H9 (cell line): ENCODE measurements around the gene BLTP3B. TPM values are rescaled to one million over a fixed set of nuclear protein-coding genes. Genes with fewer than 3 reads are reported as not detected.

ENCODE experiments used
- DNase-seq: peaks from one replicate; pipeline ENCODE4 v3.0.0-alpha.2; 2017
- H2AFZ ChIP-seq: one replicate; pipeline ENCODE4 v1.6.1; 2013; ENCODE audit warnings: mild to moderate bottlenecking, low read length, control low read depth, moderate library complexity
- H2AK5ac ChIP-seq: 2 replicates; pipeline ENCODE4 v1.6.1; 2013; ENCODE audit warnings: low read length, control low read depth, mixed read lengths; ENCODE audit not compliant: insufficient read length
- H2BK120ac ChIP-seq: one replicate; pipeline ENCODE4 v1.6.1; 2013; ENCODE audit warnings: low read depth, mild to moderate bottlenecking, low read length, control low read depth, inconsistent platforms; ENCODE audit not compliant: poor library complexity, severe bottlenecking
- H2BK12ac ChIP-seq: 2 replicates; pipeline ENCODE4 v1.6.1; 2013; ENCODE audit warnings: low read length, control low read depth, mixed read lengths, low read depth; ENCODE audit not compliant: insufficient read length
- H2BK15ac ChIP-seq: 2 replicates; pipeline ENCODE4 v1.6.1; 2013; ENCODE audit warnings: low read depth, low read length, control low read depth
- H2BK20ac ChIP-seq: one replicate; pipeline ENCODE4 v1.6.1; 2013; ENCODE audit warnings: low read depth, mild to moderate bottlenecking, low read length, control low read depth, inconsistent platforms; ENCODE audit not compliant: poor library complexity, severe bottlenecking
- H2BK5ac ChIP-seq: 2 replicates; pipeline ENCODE4 v1.6.1; 2013; ENCODE audit warnings: low read length, control low read depth, mixed read lengths; ENCODE audit not compliant: insufficient read length
- H3K14ac ChIP-seq: 2 replicates; pipeline ENCODE4 v1.6.1; 2013; ENCODE audit warnings: low read length, control low read depth; ENCODE audit not compliant: insufficient read depth
- H3K18ac ChIP-seq: 2 replicates; pipeline ENCODE4 v1.6.1; 2013; ENCODE audit warnings: low read depth, mild to moderate bottlenecking, mixed read lengths, low read length, control low read depth; ENCODE audit not compliant: insufficient read length
- H3K23ac ChIP-seq: 2 replicates; pipeline ENCODE4 v1.6.1; 2013; ENCODE audit warnings: low read length, control low read depth, mixed read lengths, low read depth; ENCODE audit not compliant: insufficient read length
- H3K23me2 ChIP-seq: 2 replicates; pipeline ENCODE4 v1.6.1; 2013; ENCODE audit warnings: low read depth, mild to moderate bottlenecking, mixed read lengths, low read length, control low read depth; ENCODE audit not compliant: insufficient read length, poor library complexity, severe bottlenecking
- H3K27ac ChIP-seq: 2 replicates; pipeline ENCODE4 v1.5.1; 2013; ENCODE audit warnings: low read length, control low read depth, mixed read lengths, low read depth; ENCODE audit not compliant: insufficient read length
- H3K27me3 ChIP-seq: 2 replicates; pipeline ENCODE4 v1.6.1; 2013; ENCODE audit warnings: low read length, control low read depth, inconsistent platforms; ENCODE audit not compliant: insufficient read depth
- H3K4ac ChIP-seq: 2 replicates; pipeline ENCODE4 v1.6.1; 2013; ENCODE audit warnings: low read depth, mild to moderate bottlenecking, control low read depth, inconsistent platforms, low read length, moderate library complexity
- H3K4me1 ChIP-seq: 2 replicates; pipeline ENCODE4 v1.6.1; 2013; ENCODE audit warnings: low read length, control low read depth, inconsistent platforms; ENCODE audit not compliant: insufficient read depth
- H3K4me2 ChIP-seq: 2 replicates; pipeline ENCODE4 v1.6.1; 2013; ENCODE audit warnings: low read length, control low read depth, mixed read lengths; ENCODE audit not compliant: insufficient read length, insufficient read depth
- H3K56ac ChIP-seq: 2 replicates; pipeline ENCODE4 v1.6.1; 2013; ENCODE audit warnings: low read depth, mild to moderate bottlenecking, mixed read lengths, low read length, control low read depth; ENCODE audit not compliant: insufficient read length
- H3K79me1 ChIP-seq: 2 replicates; pipeline ENCODE4 v1.6.1; 2013; ENCODE audit warnings: low read depth, mild to moderate bottlenecking, moderate library complexity, low read length, control low read depth, inconsistent platforms; ENCODE audit not compliant: insufficient read depth, poor library complexity, severe bottlenecking
- H3K79me2 ChIP-seq: 2 replicates; pipeline ENCODE4 v1.6.1; 2013; ENCODE audit warnings: low read length, control low read depth, inconsistent platforms; ENCODE audit not compliant: insufficient read depth
- H3K9ac ChIP-seq: 2 replicates; pipeline ENCODE4 v1.6.1; 2013; ENCODE audit warnings: low read length, control low read depth, mixed read lengths; ENCODE audit not compliant: insufficient read length; ENCODE audit errors: extremely low read depth
- H3K9me3 ChIP-seq: one replicate; pipeline ENCODE4 v1.6.1; 2013; ENCODE audit warnings: low read depth, low read length, inconsistent platforms; ENCODE audit not compliant: control insufficient read depth
- H3T11ph ChIP-seq: one replicate; pipeline ENCODE4 v1.6.1; 2013; ENCODE audit warnings: mild to moderate bottlenecking, low read length, control low read depth, inconsistent platforms
- H4K20me1 ChIP-seq: one replicate; pipeline ENCODE4 v1.6.1; 2013; ENCODE audit not compliant: control insufficient read depth, insufficient read length, insufficient read depth
- H4K5ac ChIP-seq: 2 replicates; pipeline ENCODE4 v1.6.1; 2013; ENCODE audit warnings: low read depth, mild to moderate bottlenecking, mixed read lengths, low read length, control low read depth; ENCODE audit not compliant: insufficient read length
- H4K8ac ChIP-seq: replicated peaks from 2 replicates; pipeline ENCODE4 v1.6.1; 2013; ENCODE audit warnings: low read length, control low read depth, mixed read lengths, low read depth; ENCODE audit not compliant: insufficient read length
- H4K91ac ChIP-seq: 2 replicates; pipeline ENCODE4 v1.6.1; 2013; ENCODE audit warnings: low read depth, mild to moderate bottlenecking, moderate library complexity, mixed read lengths, low read length, control low read depth; ENCODE audit not compliant: insufficient read length
- H3K27ac Mint-ChIP-seq, 3 experiments: 2 replicates in 2 of 3; 3 replicates in 1 of 3; pipeline ENCODE4 v1.8.0; 2020 to 2021; ENCODE audit warnings: mixed read lengths in 3 of 3, mild to moderate bottlenecking in 1 of 3, moderate library complexity in 1 of 3
- H3K27me3 Mint-ChIP-seq: 2 replicates; pipeline ENCODE4 v1.8.0; 2021; ENCODE audit warnings: low read depth, mild to moderate bottlenecking, moderate library complexity, mixed read lengths
- H3K36me3 Mint-ChIP-seq, 3 experiments: 2 replicates in 2 of 3; 3 replicates in 1 of 3; pipeline ENCODE4 v1.8.0; 2020 to 2021; ENCODE audit warnings: low read depth in 3 of 3, mixed read lengths in 3 of 3; ENCODE audit not compliant: insufficient read depth in 1 of 3
- H3K4me1 Mint-ChIP-seq, 2 experiments: 2 replicates each; pipeline ENCODE4 v1.8.0; 2020; ENCODE audit warnings: mixed read lengths in 2 of 2
- H3K4me3 Mint-ChIP-seq, 2 experiments: 2 replicates in 1 of 2; 3 replicates in 1 of 2; pipeline ENCODE4 v1.8.0; 2020 to 2021; ENCODE audit warnings: mild to moderate bottlenecking in 2 of 2, mixed read lengths in 2 of 2, moderate library complexity in 1 of 2
- H3K9me3 Mint-ChIP-seq, 2 experiments: 2 replicates in 1 of 2; 3 replicates in 1 of 2; pipeline ENCODE4 v1.8.0; 2020; ENCODE audit warnings: mild to moderate bottlenecking in 2 of 2, mixed read lengths in 2 of 2, moderate library complexity in 1 of 2
- WGBS: extraction: QIAGEN DNeasy Blood & Tissue Kit; methylation state at CpG from one replicate; pipeline ENCODE4 v1.1.7; 2013; ENCODE audit warnings: missing lambda C conversion rate, low lambda C conversion rate, mixed read lengths; ENCODE audit not compliant: insufficient read length; ENCODE audit errors: extremely low coverage; 5-methylcytosine and 5-hydroxymethylcytosine counted together
- total RNA-seq: library from RNA; stranded (reverse); gene quantifications from 2 replicates; pipeline ENCODE4 v1.2.1, GENCODE V29; 2021
- TF ChIP-seq, protein P1 (sequence below): fragments of 200-600 bp; sonication (generic); conservative IDR thresholded peaks from 3 replicates; pipeline ENCODE4 v1.8.0; 2021; ENCODE audit warnings: antibody characterized with exemption, mild to moderate bottlenecking

BLTP3B gene
- total RNA-seq, 1 experiment from 2014 or later: 20.7 TPM

DNA sequence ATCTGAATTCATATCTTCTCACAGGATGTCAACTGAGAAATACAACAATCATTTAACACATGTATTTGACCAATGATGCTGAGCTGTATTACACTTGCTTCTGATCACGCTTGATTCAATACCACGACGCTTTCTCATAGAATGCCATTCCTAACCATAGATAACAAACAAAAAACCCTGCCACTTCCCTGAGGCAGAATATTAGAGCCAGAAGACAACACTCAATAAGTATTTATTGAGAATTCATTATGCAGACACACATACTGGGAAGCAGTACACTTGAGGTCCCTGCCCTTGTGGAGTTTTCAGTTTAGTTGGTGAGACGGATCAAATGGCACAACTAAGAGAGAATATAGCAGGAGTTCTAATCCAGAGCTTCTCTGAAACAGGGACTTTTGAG is 32.4 kb downstream of the BLTP3B start:
- H3K4ac ChIP-seq: no peak overlapping the region
- Mint-ChIP-seq H3K27ac (peak overlapping the region in 1 of 3 experiments; percentile 69; a peak in 2 of 7 replicates), H3K4me1 (peaks cover 0 to 4% of the 10 kb centered on the region in 2 experiments; a peak in 1 of 4 replicates), H3K27me3 (no peaks in the 10 kb centered on the region), H3K36me3 (peaks cover 6 to 23% (median 19%) of the 10 kb centered on the region in 3 experiments), H3K4me3 (no peak overlapping the region), H3K9me3 (peaks cover 2 to 3% of the 10 kb centered on the region in 2 experiments; a peak in 4 of 5 replicates)
- H2BK12ac ChIP-seq: no peak overlapping the region
- H2AK5ac ChIP-seq: no peak overlapping the region
- no peak overlapping the region for H3K18ac ChIP-seq
- H4K5ac ChIP-seq: no peak overlapping the region
- no peak overlapping the region for H2AFZ ChIP-seq
- H3K79me2 ChIP-seq: no peaks in the 10 kb centered on the region; the same call in 1 of the 2 replicates
- DNase-seq: no peak
- H2BK20ac ChIP-seq: no peak overlapping the region
- no peaks in the 10 kb centered on the region for H4K20me1 ChIP-seq
- no peaks in the 10 kb centered on the region for H3K9me3 ChIP-seq
- no peak overlapping the region for H3K27ac ChIP-seq
- H4K8ac ChIP-seq: no peak overlapping the region
- no CpG with 5 or more reads among the region's 4 CpGs for WGBS
- H3K27me3 ChIP-seq: no peaks in the 10 kb centered on the region
- no peak overlapping the region for H4K91ac ChIP-seq
- H3K79me1 ChIP-seq: peaks cover 5% of the 10 kb centered on the region
- TF ChIP-seq, protein P1, sequence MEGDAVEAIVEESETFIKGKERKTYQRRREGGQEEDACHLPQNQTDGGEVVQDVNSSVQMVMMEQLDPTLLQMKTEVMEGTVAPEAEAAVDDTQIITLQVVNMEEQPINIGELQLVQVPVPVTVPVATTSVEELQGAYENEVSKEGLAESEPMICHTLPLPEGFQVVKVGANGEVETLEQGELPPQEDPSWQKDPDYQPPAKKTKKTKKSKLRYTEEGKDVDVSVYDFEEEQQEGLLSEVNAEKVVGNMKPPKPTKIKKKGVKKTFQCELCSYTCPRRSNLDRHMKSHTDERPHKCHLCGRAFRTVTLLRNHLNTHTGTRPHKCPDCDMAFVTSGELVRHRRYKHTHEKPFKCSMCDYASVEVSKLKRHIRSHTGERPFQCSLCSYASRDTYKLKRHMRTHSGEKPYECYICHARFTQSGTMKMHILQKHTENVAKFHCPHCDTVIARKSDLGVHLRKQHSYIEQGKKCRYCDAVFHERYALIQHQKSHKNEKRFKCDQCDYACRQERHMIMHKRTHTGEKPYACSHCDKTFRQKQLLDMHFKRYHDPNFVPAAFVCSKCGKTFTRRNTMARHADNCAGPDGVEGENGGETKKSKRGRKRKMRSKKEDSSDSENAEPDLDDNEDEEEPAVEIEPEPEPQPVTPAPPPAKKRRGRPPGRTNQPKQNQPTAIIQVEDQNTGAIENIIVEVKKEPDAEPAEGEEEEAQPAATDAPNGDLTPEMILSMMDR: no peak
- H3K14ac ChIP-seq: no peak overlapping the region
- no peak overlapping the region for H3K9ac ChIP-seq
- H3K4me1 ChIP-seq: no peaks in the 10 kb centered on the region
- no peak overlapping the region for H2BK120ac ChIP-seq
- no peak overlapping the region for H2BK15ac ChIP-seq
- no peak overlapping the region for H3T11ph ChIP-seq
- no peak overlapping the region for H2BK5ac ChIP-seq
- no peak overlapping the region for H3K4me2 ChIP-seq
- no peaks in the 10 kb centered on the region for H3K23me2 ChIP-seq
- H3K56ac ChIP-seq: no peak overlapping the region
- H3K23ac ChIP-seq: no peak overlapping the region
